Measurements from ENCODE around the gene OR5A2.
"Not testable (repeated sequence)": the region's sequence is repeated elsewhere in the genome, so short reads cannot be mapped to it uniquely, and the experiment has no call there.

OR5A2 gene

GRCh38 chr11:59400461-59401261, 25.6 kb downstream of the OR5A2 start:
- Histone ChIP-seq H3K4me3 (ENCODE audit: low read length in 2 of 2) (no peak overlapping the region), H3K4me1 (ENCODE audit: control insufficient read depth in 2 of 2, insufficient read depth in 2 of 2, low read length in 2 of 2) (no peaks in the 10 kb centered on the region), H3K9me3 (ENCODE audit: control insufficient read depth in 2 of 2, low read length in 2 of 2) (no peaks in the 10 kb centered on the region), H3K27ac (ENCODE audit: low read depth in 2 of 2, low read length in 2 of 2) (no peak overlapping the region), H3K36me3 (ENCODE audit: control insufficient read depth in 2 of 2, insufficient read depth in 2 of 2, low read length in 2 of 2) (no peaks in the 10 kb centered on the region), H3K27me3 (ENCODE audit: control insufficient read depth in 2 of 2, insufficient read depth in 2 of 2, low read length in 2 of 2) (no peaks in the 10 kb centered on the region), H3K9ac (ENCODE audit: low read depth in 1 of 2, low read length in 2 of 2) (no peak overlapping the region)

GRCh38 chr11:59394186-59394585, 32.0 kb downstream of the OR5A2 start:
- H3K4me3 ChIP-seq (ENCODE audit: low read length in 2 of 2), result no peak overlapping the region
- no peaks in the 10 kb centered on the region for H3K9me3 ChIP-seq (ENCODE audit: control insufficient read depth in 2 of 2, low read length in 2 of 2)
- H3K27me3 ChIP-seq (ENCODE audit: control insufficient read depth in 2 of 2, insufficient read depth in 2 of 2, low read length in 2 of 2), result no peaks in the 10 kb centered on the region
- H3K9ac ChIP-seq (ENCODE audit: low read depth in 1 of 2, low read length in 2 of 2), result no peak overlapping the region
- no peaks in the 10 kb centered on the region for H3K36me3 ChIP-seq (ENCODE audit: control insufficient read depth in 2 of 2, insufficient read depth in 2 of 2, low read length in 2 of 2)
- no peak overlapping the region for H3K27ac ChIP-seq (ENCODE audit: low read depth in 2 of 2, low read length in 2 of 2)
- no peaks in the 10 kb centered on the region for H3K4me1 ChIP-seq (ENCODE audit: control insufficient read depth in 2 of 2, insufficient read depth in 2 of 2, low read length in 2 of 2)

GRCh38 chr11:59380263-59381059, 45.8 kb downstream of the OR5A2 start:
- Histone ChIP-seq H3K9ac (ENCODE audit: low read depth in 1 of 2, low read length in 2 of 2) (no peak overlapping the region), H3K4me1 (ENCODE audit: control insufficient read depth in 2 of 2, insufficient read depth in 2 of 2, low read length in 2 of 2) (no peaks in the 10 kb centered on the region), H3K27ac (ENCODE audit: low read depth in 2 of 2, low read length in 2 of 2) (no peak overlapping the region), H3K4me3 (ENCODE audit: low read length in 2 of 2) (no peak overlapping the region), H3K36me3 (ENCODE audit: control insufficient read depth in 2 of 2, insufficient read depth in 2 of 2, low read length in 2 of 2) (no peaks in the 10 kb centered on the region), H3K27me3 (ENCODE audit: control insufficient read depth in 2 of 2, insufficient read depth in 2 of 2, low read length in 2 of 2) (no peaks in the 10 kb centered on the region), H3K9me3 (ENCODE audit: control insufficient read depth in 2 of 2, low read length in 2 of 2) (no peaks in the 10 kb centered on the region)

- H3K9ac ChIP-seq (ENCODE audit: low read depth in 1 of 2, low read length in 2 of 2); H3K27ac ChIP-seq (ENCODE audit: low read depth in 2 of 2, low read length in 2 of 2); H3K27me3 ChIP-seq (ENCODE audit: control insufficient read depth in 2 of 2, insufficient read depth in 2 of 2, low read length in 2 of 2); H3K36me3 ChIP-seq (ENCODE audit: control insufficient read depth in 2 of 2, insufficient read depth in 2 of 2, low read length in 2 of 2); H3K4me1 ChIP-seq (ENCODE audit: control insufficient read depth in 2 of 2, insufficient read depth in 2 of 2, low read length in 2 of 2); H3K9me3 ChIP-seq (ENCODE audit: control insufficient read depth in 2 of 2, low read length in 2 of 2); H3K4me3 ChIP-seq (ENCODE audit: low read length in 2 of 2): not testable (repeated sequence)
Measured at GRCh38 chr11:59372324-59372723, 53.9 kb downstream of the OR5A2 start.

- no peak overlapping the region for H3K9ac ChIP-seq (ENCODE audit: low read depth in 1 of 2, low read length in 2 of 2)
- H3K4me3 ChIP-seq (ENCODE audit: low read length in 2 of 2), result no peak overlapping the region
- H3K4me1 ChIP-seq (ENCODE audit: control insufficient read depth in 2 of 2, insufficient read depth in 2 of 2, low read length in 2 of 2), result no peaks in the 10 kb centered on the region
- no peaks in the 10 kb centered on the region for H3K9me3 ChIP-seq (ENCODE audit: control insufficient read depth in 2 of 2, low read length in 2 of 2)
- H3K27me3 ChIP-seq (ENCODE audit: control insufficient read depth in 2 of 2, insufficient read depth in 2 of 2, low read length in 2 of 2), result no peaks in the 10 kb centered on the region
- no peak overlapping the region for H3K27ac ChIP-seq (ENCODE audit: low read depth in 2 of 2, low read length in 2 of 2)
- H3K36me3 ChIP-seq (ENCODE audit: control insufficient read depth in 2 of 2, insufficient read depth in 2 of 2, low read length in 2 of 2), result no peaks in the 10 kb centered on the region
Measured at GRCh38 chr11:59368238-59369022, 57.8 kb downstream of the OR5A2 start.

All from mucosa of rectum (tissue), 2 donors.